ENCODE results near the gene MUL1.
A peak's percentile ranks its signal among the peaks of the same experiment; 100 is the strongest.
"Not testable (repeated sequence)": the region's sequence is repeated elsewhere in the genome, so short reads cannot be mapped to it uniquely, and the experiment has no call there.

The MUL1 gene

DNA sequence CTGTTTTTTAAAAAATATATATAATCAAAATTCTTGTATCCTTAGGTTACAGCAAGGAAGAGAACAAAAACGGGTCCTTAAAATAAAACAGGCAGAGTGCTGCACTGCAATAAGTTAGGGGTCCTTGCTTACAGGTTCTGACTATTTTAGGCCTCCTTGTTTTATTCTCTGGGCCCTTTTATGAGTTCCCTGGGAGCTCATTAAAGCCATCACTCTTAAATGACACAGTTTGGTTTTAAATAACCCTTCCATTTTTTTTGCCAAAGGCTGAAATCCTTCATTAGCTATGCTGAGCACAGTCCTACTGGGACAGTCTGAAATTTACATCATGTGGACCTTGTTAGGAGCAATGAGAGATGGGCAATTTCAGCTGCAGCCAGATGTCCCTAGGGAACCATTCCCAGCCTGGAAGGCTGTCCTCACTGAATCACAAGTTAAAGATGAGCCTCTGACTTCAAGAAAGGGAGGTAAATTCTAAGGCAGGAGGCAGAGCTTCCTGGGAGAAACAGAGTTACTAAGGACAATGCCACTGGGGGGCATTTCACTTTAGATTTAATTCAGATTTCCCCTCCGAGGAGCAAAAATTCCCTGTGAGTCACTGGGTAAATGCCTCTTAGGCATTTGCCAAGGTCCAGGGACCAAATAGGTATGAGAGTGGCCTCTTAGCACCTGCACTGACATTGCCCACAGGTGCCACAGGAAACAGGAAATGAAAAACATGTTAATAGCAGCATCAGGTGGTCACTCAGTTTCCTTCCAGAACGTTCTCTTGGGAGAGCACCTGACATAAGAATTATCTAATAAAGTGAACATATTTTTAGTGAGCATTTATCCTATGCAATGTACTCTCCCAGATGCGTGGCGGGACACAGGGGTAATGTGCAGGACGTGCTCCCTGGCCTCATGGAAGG, 3.8 kb upstream of the MUL1 start:
- no peak for DNase-seq (ENCODE audit: low read depth, low spot score)

GRCh38 chr1:20508411-20508771, 440 bp upstream of the MUL1 start:
- DNase-seq (ENCODE audit: low read depth, low spot score): no peak

- DNase-seq (ENCODE audit: low read depth, low spot score): no peak
Observed at GRCh38 chr1:20507248-20507563, 745 bp downstream of the MUL1 start.

DNA sequence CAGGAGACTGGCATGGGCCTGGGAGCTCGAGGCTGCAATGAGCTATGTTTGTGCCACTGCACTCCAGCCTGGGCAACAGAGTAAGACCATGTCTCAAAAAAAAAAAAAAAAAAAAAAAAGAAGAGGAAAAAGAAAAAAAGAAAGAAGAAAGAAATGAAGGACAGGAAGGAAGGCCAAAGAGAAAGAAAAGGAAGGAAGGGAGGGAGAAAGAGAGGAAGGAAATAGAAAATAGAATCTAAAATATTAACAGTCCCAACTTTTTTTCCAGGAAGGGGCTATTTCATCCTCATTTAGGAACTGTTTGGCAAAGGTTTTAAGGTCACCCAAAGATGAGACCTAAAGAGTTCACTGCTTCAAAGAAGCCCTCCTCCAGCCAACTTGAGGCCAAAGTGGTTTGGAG, 2.5 kb downstream of the MUL1 start:
- no peak for DNase-seq (ENCODE audit: low read depth, low spot score)

DNA sequence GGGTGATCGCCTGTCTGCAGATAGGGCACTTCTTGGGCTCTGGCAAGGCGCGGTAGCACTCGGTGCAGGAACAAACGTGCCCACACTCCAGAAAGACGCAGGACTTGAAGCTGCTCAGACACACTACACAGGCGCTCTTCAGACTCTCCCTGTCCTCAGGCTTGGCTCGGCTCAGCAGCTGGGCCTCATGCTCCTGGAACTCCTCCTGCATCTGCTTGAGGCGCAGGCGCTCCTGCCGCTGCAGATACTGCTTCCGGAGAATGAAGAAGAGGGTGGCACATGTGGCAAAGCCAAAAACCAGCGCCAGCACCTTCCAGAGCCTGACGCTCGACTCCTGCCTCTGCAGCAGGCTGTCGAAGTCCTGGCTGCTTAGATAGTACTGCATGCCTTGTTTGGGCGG, 7.2 kb downstream of the MUL1 start:
- no peak for DNase-seq (ENCODE audit: low read depth, low spot score)

- no peak for DNase-seq (ENCODE audit: low read depth, low spot score)
Observed at GRCh38 chr1:20499718-20500117, 8.2 kb downstream of the MUL1 start.

GRCh38 chr1:20499105-20499504, 8.8 kb downstream of the MUL1 start:
- no peak for DNase-seq (ENCODE audit: low read depth, low spot score)

GRCh38 chr1:20498116-20498515, 9.8 kb downstream of the MUL1 start:
- DNase-seq (ENCODE audit: low read depth, low spot score): no peak

- DNase-seq (ENCODE audit: low read depth, low spot score): no peak
Observed at GRCh38 chr1:20497506-20497905, 10.4 kb downstream of the MUL1 start.

DNA sequence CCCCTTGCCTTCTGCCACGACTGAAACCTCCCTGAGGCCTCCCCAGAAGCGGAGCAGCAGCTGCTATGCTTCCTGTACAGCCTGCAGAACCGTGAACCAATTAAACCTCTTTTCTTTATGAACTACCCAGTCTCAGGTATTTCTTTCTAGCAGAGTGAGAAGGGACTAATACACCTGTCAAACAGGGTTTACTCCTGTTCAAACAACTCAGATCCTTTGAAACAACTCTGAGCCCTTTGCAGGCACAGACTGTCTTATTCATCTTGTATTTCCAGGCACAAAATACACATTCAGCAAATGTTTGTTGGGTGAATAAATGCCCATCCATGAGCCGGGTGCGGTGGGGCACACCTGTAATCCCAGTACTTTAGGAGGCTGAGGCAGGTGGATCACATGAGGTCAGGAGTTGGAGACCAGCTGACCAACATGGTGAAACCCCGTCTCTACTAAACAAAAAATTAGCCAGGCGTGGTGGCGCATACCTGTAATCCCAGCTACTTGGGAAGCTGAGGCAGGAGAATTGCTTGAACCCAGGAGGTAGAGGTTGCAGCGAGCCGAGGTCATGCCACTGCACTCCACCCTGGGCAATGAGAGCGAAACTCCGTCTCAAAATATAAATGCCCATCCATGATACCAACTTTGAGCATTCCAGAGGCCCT, 11.1 kb downstream of the MUL1 start:
- DNase-seq (ENCODE audit: low read depth, low spot score): not testable (repeated sequence)

- DNase-seq (ENCODE audit: low read depth, low spot score): peak; percentile 20
Observed at GRCh38 chr1:20496241-20496661, 11.7 kb downstream of the MUL1 start.

- DNase-seq (ENCODE audit: low read depth, low spot score): no peak
Observed at GRCh38 chr1:20495661-20496060, 12.3 kb downstream of the MUL1 start.

GRCh38 chr1:20494609-20495311, 13.2 kb downstream of the MUL1 start:
- no peak for DNase-seq (ENCODE audit: low read depth, low spot score)

DNA sequence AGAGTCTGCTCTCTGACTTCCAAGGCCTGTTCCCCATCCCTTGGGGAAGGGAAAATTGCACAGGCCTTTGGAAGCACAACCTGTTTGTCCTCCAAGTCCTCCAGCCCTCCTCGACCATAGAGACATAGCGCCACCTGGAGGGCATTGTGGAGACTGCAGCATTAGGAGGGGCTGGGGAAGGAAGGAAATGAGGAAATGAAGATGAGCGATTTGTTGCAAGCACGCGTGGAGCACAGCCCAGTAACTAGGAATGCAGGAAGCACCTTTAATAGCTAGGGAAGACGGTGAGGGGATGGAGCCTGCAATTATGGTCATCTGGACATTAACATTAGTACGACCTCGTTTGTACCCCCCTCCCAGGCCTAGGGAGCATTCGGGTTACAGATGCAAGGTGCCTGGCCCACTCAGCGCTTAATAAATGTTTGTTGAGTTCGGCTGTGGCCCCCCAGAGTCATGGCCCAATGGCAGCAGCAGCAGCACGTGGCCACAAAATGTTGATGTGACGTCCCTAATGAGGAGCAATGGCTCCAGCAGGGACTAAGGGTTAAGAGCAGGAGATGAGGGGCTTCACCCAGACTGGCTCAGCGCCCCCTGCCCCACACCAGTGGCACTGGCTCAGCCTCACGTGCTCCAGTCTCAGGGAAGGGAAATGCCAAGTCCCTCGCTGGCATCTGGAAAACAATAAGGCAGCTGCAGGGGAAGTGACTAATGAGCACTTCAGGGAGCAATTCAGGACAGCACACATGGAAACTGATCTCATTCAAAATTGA, 13.9 kb downstream of the MUL1 start:
- peak; percentile 67 for DNase-seq (ENCODE audit: low read depth, low spot score)

DNA sequence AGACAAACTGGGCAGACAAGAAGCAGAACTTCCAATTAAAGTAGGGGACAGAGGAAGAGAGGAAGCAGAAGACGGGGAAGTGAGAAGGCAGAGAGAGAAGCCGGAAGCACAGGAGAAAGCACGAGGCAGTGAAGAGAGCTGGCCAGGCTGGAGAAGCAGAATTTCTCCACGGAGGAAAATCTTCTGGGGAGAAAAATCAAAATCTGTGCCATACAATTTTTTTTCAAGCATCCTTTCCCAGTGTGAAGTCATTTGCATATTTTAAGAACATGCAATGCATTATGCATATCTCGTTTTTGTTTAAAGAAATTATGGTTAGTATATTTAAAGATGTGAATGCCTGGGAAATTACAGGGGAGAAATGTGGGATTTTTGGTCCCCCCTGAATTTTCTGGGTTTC, 14.6 kb downstream of the MUL1 start:
- no peak for DNase-seq (ENCODE audit: low read depth, low spot score)

DNA sequence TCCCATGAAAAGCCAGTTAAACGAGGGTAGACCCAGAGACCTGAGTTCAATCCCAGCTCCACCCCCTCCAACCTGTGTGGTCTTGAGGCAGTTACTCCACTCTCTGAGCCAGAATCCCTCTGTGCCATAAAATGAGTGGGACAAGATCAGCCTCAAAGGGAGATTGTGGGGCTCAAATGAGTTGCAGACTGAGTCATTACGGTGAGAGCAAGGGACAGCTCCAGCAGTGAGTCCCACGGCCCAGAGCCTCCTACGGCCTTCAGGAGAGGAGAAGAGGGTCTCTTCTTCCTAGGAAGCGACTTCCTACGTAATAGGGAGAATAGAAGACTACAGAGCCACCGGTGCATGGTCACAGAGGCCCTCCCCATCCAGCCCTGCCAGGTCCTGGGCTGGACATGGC, 15.2 kb downstream of the MUL1 start:
- DNase-seq (ENCODE audit: low read depth, low spot score): no peak

DNA sequence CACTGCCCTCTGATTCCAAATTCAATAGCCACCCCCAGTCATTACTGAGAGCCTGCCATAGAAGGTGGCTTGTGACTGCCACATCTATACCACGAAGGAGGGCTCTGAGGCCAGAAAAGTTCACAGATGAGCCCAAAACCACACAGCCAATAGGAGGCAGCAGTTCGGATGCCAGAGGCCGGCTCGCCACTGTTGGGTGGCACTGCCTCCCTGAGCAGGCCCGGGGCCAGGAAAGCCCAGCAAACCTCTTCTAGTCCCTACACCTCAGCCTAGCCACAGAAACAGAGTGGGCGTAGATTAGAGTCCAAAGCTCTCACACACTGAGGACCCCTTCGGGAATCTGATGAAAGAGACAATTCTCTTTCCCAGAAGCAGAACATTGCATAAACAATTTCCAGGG, 16.1 kb downstream of the MUL1 start:
- no peak for DNase-seq (ENCODE audit: low read depth, low spot score)

DNA sequence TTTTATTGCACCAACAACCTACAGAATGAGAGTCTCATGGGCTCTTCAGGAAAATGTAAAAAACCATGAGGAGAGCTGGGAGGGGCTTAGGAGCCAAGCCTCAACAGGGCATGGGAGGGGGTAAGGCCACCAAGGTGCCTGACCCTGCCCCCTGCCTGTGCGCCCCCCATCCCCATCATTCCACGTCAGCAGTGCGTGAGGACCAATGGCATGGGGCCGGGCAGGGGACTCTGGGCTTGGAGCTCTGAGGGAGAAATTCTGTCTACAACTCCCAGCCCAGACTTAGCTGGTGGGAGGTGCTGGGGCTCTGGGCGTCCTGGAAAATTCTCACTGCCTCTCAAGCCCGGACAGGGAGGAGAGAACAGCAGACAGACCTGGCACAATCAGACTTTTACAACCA, 16.8 kb downstream of the MUL1 start:
- no peak for DNase-seq (ENCODE audit: low read depth, low spot score)

GRCh38 chr1:20487236-20487590, 20.7 kb downstream of the MUL1 start:
- DNase-seq (ENCODE audit: low read depth, low spot score): no peak

GRCh38 chr1:20486457-20487235, 21.3 kb downstream of the MUL1 start:
- DNase-seq (ENCODE audit: low read depth, low spot score): no peak
